Middle frontal gyrus (tissue), 1 donor: ENCODE measurements around the gene SLC11A1.

ENCODE experiments used
- DNase-seq: peaks from one replicate; pipeline ENCODE4 v3.0.0-alpha.2; 2015; ENCODE audit warnings: low spot score; ENCODE audit errors: extremely low spot score

SLC11A1 gene

DNA sequence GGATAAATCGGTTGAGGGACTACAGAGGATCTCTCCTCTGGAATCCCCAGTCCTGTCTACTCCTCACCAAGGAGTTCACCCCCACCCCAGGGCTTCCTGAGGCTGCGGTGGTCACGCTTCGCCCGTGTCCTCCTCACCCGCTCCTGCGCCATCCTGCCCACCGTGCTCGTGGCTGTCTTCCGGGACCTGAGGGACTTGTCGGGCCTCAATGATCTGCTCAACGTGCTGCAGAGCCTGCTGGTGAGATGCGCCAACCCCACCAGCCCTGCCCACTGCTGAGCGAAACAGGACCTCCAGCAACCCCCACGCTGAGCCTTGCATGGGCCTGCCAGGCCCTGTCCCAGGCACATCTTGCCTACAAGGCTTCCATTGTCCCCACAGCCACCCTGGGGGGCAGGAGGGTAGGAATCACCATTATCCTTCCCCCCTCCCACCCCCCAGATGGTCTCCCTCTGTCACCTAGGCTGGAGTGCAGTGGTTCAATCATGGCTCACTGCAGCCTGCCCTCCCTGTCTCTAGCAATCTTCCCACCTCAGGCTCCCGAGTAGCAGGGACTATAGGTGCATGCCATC, 10.9 kb downstream of the SLC11A1 start:
- DNase-seq, result no peak

DNA sequence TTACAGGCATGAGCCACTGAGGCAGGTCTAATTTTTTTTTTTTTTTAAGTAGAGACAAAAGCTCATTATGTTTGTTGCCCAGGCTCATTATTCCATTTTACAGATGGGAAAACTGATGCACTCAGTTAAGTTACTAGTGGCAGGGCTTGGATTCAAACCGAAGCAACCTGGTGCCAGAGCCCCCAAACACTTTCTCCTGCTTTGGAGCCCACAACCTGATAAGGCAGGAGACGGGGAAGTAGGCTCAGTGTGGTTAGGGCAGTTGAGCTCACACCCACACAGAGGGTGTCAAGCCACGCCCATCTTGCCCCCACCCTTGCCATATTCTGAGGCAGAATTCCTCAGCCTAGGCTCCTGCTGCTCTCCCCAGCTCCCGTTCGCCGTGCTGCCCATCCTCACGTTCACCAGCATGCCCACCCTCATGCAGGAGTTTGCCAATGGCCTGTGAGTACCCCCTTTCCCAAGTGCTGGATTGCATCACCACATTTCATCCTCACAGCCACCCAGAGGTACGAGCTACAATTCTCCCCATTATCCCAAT, 11.7 kb downstream of the SLC11A1 start:
- DNase-seq, result no peak

DNA sequence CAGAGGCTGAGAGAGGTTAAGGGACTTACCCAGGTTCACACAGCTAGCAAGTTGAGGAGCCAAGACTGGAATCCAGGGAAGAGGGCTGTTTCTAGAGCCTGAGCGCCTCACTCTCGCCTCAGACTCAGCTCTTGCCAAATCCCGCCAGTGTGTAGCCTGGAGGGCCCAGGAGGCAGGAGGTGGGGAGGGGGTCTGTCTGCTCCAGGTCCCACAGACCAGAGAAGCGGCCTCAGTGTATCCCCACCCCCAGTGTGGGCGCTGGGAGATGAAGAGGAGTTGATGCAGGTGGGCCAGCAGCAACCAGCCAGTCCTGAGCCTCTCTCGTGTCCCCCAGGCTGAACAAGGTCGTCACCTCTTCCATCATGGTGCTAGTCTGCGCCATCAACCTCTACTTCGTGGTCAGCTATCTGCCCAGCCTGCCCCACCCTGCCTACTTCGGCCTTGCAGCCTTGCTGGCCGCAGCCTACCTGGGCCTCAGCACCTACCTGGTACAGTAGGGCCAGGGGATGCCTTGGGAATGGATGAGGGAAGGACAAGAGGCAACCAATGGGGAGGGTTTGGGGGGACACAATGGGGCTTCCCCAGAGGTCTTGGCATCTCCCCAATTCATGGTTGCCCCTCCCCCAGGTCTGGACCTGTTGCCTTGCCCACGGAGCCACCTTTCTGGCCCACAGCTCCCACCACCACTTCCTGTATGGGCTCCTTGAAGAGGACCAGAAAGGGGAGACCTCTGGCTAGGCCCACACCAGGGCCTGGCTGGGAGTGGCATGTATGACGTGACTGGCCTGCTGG, 12.4 kb downstream of the SLC11A1 start:
- DNase-seq, result no peak

DNA sequence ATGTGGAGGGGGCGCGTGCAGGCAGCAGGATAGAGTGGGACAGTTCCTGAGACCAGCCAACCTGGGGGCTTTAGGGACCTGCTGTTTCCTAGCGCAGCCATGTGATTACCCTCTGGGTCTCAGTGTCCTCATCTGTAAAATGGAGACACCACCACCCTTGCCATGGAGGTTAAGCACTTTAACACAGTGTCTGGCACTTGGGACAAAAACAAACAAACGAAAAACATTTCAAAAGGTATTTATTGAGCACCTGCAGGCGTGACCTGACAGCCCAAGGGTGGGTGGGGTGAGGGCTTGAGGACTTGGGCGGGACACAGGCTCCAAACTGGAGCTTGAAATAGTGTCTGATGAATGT, 13.0 kb downstream of the SLC11A1 start:
- DNase-seq, result no peak

DNA sequence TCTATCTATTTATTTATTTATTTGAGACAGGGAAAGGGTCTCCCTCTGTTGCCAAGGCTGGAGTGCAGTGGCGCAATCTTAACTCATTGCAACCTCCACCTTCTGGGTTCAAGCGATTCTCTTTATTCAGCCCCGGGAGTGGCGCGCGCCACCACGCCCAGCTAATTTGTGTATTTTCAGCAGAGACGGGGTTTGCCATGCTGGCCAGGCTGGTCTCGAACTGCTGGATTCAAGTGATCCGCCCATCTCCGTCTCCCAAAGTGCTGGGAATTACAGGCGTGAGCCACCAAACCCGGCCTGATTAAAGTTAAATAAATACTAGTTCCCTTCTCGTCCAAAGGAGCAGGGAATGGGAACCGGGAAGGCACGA, 13.4 kb downstream of the SLC11A1 start:
- no peak for DNase-seq

DNA sequence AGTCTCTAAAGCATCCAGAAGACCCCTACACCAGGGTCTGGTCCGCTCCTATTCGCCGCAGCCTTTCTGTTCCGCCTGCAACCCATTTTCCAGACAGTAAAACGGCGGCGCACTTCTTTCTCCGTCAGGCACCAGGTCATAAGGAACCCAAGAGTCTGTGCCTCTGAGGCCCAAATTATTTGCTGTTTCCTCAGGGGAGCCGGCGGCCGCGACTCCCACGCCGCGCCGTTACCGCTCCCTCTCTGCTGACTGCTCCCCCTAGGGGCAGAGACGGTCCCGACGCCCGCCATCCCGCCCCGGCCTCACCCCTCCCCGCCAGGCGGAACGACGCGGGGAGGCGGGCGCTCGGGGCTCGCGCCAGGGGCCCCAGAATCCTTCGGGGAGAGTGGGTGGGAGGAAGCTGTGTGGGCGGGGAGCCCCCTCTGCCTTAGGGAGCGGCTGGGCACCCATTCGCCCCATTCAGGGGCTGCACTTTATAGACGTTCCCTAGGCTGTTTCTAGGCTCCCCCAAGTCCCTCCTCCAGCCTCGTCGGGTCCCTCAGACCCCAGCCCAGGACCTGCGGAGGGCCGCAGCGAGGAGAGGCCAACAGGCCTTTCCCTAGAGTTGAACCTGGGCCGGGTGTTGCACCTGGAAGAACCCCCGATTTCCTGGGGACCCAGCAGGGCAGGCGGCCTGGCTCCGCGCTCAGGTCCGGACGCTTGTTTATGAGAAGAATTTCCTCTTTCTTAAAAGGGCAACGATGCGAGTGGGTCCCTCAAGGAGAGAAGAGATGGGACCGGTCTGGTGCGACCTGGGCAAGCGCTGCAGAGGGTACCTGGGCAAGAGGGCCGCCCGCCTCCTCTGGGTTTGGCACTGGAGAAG, 14.0 kb downstream of the SLC11A1 start:
- DNase-seq, result peak; percentile 88

DNA sequence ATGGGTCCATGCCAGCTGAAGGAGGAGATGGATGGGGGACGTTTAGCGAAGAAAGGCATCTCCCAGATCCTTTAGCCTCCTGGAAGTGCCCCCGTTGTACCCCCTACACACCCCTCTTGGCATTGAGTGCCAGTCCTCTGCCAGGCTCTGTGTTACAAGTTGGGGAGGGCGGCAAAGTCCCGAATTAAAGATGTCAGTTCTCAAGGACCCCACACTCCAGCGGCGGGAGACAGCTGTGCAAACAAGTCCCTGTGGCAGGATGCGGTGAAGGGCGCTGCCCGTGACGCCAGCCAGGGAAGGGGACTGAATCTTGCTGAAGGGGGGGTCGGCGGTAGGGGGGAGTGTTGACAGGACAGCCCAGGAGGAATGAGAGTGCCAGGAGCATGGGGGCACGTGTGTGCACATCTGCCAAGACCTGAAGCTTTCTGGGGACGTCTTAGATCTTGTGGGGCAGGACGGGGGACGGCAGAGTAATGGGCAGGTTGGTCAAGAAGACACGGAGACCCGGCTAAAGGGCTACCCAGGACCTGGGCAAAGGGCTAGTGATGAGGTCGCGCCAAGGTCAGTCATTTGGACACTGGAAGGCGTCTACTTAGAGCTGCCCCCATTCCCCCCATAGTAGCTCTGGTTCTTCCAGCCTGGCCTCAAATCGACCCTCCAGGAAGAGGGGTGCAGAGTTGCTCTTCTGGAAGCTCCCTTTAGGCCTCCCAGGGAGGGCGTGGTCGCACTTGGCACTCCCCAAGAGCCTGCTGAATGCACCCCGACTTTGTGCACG, 14.8 kb downstream of the SLC11A1 start:
- DNase-seq, result no peak

DNA sequence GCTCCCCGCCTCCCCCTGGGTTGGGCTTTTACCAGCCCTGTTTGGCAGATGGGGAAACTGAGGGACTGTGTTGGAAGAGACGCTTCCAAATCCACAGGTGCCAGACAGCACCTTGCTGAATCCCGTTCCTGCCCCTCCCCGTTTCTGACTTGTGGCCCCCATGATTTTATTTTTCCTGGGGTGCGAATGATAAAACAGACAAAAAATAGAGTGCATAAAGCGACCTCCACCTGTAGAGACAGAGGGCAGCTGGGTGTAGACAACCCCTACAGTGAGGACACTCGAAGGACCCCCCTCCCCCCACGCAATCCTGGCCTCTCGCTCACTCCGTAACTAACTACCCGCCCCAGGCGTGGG, 15.4 kb downstream of the SLC11A1 start:
- no peak for DNase-seq

DNA sequence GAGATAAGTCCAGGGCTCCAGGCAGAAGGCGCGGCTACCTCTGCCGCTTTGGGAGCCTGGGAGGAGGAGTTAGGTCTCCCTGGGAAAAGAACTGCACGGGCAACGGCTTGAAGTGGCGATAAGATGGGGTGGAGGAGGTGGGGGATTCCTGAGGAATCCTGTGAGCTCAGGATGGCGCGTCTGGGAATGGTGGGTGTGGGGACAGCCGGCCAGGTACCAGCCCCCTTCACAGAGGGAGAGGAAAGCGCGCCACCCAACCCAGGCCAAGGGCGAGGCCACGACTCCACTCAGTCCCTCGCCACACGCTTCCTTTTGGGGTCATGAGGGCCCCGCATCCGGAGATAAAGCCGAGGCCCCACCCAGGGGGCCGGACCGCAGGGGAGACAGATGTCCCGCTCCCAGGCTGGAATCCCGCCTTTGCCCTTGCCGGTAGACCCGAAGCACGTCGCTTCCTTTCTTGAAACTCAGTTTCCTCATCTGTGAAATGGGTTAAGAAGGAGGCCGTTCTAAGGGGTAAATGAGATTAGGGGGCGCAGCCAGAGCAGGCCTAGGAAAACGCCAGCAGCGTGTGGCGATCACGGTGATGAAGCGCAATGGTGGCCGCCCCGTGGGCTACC, 15.9 kb downstream of the SLC11A1 start:
- DNase-seq, result no peak

DNA sequence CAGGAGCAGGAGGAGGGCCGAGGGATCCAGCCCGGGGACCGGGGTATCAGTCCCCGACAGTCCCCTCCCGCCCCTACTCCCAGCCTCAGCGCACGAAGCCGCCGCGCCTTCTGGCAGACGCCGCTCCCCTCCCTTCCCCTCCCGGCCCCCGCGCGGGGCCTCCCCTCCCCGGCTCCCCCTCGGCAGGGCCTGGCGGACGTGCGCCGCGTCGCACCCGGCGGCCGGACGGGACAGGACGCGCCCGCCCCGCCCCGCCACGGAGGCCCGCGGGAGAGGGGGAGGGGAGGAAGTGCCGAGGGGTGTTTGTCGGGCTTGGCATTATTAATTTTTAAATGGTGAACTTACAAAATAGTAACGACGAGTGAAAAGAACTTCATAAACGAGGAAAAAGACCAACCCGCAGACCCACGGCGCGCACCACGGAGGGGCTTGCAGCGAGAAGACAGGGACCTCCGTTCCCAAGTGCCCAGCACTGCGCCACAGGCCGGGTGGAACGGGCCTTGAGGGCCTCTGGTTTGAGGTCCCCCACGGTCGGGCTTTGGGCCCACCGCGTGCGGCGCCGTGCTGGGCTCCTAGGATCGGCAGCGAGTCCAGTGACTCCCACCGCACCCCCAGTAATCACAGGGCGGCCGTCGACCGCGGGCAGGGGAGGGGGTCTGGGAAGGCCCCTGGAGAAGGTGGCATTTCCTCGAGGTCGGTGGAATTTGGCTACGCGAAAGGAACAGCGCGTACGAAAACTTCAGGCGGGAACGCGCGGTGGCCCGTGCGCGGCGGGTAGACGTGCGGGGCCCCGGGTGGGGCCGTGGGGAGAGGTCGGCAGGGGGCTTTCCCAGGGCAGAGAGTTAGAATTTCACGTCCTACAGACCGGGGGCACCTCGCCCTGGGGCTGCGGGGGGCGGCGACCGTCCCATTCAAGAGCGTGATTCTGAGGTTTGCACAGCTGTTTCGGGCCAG, 16.6 kb downstream of the SLC11A1 start:
- peak; percentile 30 for DNase-seq

DNA sequence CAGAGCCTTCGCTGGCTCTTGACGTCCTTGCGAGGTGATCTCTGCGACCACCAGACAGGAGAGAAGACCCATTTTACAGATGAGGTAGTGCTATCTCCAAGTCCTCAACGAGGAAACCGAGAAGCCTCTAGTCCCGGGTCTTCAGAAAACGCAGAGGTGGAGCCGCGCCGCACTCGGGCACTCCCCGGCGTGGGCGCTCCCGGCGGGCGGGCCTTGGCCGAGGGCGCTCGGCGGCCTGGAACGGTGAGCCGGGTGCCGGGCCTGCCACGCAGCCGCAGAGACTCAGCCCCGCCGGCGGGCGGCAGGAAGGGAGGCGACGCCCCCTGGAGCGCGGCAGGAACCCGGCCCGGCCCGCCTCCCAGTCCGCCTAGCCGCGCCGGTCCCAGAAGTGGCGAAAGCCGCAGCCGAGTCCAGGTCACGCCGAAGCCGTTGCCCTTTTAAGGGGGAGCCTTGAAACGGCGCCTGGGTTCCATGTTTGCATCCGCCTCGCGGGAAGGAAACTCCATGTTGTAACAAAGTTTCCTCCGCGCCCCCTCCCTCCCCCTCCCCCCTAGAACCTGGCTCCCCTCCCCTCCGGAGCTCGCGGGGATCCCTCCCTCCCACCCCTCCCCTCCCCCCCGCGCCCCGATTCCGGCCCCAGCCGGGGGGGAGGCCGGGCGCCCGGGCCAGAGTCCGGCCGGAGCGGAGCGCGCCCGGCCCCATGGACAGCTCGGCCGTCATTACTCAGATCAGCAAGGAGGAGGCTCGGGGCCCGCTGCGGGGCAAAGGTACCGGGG, 17.5 kb downstream of the SLC11A1 start, which contains the start of gene CTDSP1:
Gene CTDSP1, plus strand, starts transcription at position 478 of the 776 bp plus-strand sequence. Its CDS starts 223 bp downstream, at position 701.
- peak; percentile 88 for DNase-seq

DNA sequence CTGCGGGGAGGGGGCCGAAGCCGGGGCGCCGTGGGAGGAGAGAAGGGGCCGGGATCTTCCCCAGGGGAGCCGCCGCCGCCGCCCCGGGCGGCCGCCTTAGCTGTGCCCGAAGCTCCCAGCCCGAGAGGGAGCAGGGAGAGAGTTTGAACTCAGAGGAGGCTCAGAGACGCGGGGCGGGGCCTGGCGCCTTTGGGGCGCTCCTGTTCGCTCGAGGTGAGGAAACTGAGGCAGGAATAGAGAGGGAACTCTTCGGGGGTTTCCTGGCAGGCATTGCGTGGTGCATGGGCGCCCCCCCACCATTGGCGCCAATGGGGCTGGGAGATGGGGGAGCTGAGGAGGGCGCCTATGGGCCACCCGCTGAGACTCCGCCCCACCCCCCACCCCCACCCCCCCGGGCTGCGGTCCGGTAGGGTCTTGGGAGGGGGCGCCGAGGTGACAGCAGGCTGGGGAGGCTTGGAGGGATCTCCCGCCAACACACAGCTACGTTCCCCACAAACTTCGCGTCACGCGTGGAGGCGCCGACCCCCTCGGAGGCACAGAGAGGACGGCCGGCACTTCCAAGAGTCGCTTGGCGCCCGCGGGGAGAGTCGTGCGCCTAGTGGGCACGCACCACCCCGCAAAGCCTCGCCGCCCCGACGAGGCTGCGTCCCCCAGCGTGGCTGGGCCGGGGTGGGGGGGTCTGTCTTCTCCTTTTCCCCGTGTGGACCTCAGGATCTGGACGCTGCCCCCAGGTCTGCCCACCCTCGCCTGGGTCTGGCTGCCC, 18.3 kb downstream of the SLC11A1 start:
- no peak for DNase-seq

DNA sequence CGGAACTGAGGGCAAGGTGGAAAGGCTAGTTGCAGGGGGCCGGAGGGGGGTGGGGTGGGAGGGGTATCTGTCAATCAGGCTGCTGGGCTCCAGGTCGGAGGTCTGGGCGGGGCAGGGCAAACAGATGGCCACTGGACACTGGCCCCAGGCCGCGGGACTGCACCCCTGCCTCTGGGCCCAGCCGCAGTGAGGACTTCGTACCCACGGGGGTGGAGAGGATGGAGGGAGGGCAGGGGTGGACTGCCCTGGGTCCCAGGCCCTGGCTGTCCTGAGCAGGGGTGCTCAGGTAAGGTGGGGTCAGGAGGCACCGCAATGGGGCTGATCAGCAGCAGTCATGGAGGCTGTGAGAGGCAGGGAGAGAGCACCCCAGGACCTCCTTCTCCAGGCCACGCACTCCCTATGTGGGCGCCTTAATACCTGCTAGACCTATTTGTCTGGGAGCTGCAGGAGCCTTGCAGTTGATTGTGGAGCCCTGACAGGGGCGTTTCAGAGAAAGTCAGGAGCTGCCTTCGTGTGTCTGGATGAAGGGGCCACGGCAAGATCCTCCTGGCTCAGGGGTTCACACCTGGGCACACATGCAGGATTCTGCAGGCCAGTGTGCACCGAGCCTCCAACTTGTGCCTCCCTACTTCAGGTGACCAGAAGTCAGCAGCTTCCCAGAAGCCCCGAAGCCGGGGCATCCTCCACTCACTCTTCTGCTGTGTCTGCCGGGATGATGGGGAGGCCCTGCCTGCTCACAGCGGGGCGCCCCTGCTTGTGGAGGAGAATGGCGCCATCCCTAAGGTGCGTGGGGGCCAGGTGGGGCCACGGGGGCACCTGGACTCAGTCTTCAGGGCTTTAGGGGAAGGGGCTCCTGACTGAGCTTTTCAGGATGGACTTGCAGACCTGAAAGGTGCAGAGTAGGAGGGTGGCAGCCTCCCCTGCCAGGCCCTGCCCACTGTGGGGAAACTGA, 19.1 kb downstream of the SLC11A1 start:
- DNase-seq, result no peak

DNA sequence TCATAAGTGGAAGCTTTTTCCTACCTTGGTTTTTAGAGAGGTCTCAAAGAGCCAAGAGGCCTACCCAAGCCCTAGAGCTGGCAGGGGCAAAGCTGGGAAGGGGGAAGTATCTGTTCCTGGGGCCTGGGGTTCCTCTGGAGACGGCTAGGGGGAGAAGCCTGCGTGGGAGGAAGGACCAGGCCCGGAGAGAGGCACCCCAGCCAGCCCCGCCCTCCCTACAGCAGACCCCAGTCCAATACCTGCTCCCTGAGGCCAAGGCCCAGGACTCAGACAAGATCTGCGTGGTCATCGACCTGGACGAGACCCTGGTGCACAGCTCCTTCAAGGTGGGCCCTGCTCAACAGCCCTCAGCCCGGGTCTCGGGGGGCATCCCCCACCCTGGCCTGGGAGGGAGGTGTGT, 19.8 kb downstream of the SLC11A1 start:
- no peak for DNase-seq

DNA sequence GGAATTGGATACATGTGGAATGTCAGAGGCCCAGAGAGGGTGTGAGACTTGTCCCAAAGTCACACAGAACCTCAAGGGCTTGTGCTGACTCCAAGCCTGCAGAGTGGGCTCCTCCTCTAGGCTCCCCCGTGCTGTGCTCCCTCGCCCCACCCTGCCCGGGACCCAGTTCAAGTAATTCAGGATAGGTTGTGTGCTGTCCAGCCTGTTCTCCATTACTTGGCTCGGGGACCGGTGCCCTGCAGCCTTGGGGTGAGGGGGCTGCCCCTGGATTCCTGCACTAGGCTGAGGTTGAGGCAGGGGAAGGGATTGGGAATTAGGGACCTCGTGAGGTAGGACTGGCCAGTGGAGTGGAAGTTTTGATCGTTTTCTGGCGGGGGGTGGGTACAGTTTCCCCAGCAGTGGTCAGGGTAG, 20.4 kb downstream of the SLC11A1 start:
- DNase-seq, result no peak

DNA sequence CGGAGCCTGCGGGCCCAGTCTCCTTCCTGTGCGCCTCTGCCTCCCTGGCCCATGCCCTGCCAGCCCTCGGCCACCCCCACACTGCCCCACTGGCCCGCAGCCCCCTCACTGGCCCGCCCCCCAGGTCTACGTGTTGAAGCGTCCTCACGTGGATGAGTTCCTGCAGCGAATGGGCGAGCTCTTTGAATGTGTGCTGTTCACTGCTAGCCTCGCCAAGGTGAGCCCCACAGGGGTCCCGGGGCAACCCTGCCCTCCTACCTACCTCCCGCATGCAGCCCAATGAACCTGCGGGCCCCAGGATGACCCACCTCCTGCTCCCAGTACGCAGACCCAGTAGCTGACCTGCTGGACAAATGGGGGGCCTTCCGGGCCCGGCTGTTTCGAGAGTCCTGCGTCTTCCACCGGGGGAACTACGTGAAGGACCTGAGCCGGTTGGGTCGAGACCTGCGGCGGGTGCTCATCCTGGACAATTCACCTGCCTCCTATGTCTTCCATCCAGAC, 20.9 kb downstream of the SLC11A1 start:
- no peak for DNase-seq

DNA sequence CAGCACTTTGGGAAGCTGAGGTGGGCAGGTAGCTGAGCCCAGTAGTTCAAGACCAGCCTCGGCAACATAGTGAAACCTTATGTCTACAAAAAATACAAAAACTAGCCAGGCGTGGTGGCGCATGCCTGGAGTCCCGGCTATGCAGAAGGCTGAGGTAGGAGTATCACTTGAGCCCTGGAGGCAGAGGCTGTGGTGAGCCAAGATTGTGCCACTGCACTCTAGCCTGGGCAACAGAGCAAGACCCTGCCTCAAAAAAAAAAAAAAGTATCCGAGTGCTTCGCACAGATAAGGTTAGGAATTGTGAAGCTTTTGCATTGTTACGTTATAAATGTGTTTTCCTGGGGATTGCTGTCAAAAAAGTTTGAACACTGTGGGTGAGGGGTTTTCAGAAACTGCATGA, 21.7 kb downstream of the SLC11A1 start:
- no peak for DNase-seq
